GM18505 (cell line): Measurements from ENCODE around the gene MYOM3.

Source experiments
- ATAC-seq: cut with Tn5 transposase; IDR thresholded peaks from one replicate; pipeline ENCODE4 v1.9.1; 2021; ENCODE audit not compliant: unreplicated experiment
- POLR2A ChIP-seq: IDR thresholded peaks from 4 replicates; pipeline ENCODE4 v1.6.1; 2011; ENCODE audit warnings: borderline replicate concordance; ENCODE audit not compliant: insufficient read depth, insufficient read length; ENCODE audit errors: extremely low read depth

The MYOM3 gene

DNA sequence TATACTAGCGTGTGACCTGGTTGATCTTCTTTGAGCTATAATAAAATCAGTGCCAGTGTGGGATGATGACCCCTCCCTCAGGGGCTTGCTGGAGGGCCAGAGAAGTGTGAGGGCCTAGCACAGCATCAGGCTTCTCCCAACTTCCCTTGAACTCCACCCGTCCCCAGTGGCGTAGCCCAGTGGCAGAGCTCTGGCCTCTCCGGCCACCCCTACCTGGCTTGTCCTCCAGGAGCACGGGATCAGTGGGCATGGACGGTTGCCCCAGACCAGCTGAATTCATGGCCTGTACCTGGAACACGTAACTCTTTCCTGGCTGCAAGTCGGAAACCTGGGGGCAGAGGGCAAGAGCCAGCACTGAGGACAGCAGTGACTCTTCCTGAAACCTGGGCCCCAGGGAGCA is 36.0 kb downstream of the MYOM3 start:
- no peak for TF ChIP-seq POLR2A
- no peak for ATAC-seq

GRCh38 chr1:24075590-24075854 is 36.4 kb downstream of the MYOM3 start:
- TF ChIP-seq POLR2A: no peak
- no peak for ATAC-seq

GRCh38 chr1:24074817-24075589 is 36.9 kb downstream of the MYOM3 start:
- no peak for TF ChIP-seq POLR2A
- ATAC-seq: no peak

DNA sequence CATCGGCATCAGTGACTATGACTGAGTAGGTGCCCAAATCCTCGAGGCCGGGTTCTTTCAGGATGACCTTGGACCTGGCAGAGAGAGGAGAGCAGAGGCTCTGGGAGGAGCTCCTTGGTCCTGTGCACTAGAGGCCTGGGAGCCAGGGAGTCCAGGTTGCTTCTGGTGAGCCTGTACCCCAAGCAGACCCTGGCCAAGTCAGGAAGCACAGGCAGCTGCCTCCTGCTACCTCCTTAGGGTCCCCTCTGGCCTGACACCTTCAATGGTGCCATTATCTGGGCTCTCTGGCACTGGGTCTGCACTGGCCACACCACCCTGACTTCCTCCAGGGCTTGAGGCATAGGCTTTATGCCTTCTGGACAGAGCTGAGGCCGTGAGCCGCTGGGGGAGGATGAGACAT is 37.7 kb downstream of the MYOM3 start:
- no peak for ATAC-seq
- TF ChIP-seq POLR2A: no peak

GRCh38 chr1:24071941-24072340 is 40.0 kb downstream of the MYOM3 start:
- no peak for ATAC-seq

GRCh38 chr1:24070821-24071393 is 41.0 kb downstream of the MYOM3 start:
- no peak for TF ChIP-seq POLR2A
- no peak for ATAC-seq

More at GRCh38 chr1:24071941-24072340, 40.0 kb downstream of the MYOM3 start:
- no peak for TF ChIP-seq POLR2A

DNA sequence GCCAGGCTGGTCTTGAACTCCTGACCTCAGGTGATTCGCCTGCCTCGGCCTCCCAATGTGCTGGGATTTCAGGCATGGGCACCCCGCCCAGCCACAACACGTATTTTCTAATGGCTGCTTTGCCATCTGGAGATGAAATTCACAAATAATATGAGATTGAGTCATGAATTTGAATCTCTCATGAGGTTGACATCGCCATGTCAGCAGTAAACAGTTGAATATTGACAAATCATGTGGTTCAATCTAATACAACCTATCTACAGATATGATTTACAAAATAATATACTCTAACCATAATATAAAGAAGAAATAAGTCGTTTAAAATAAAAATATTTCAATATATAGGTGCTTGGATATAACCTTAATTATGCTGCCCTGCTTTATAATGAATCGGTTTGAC is 42.1 kb downstream of the MYOM3 start:
- no peak for ATAC-seq
- TF ChIP-seq POLR2A: no peak

DNA sequence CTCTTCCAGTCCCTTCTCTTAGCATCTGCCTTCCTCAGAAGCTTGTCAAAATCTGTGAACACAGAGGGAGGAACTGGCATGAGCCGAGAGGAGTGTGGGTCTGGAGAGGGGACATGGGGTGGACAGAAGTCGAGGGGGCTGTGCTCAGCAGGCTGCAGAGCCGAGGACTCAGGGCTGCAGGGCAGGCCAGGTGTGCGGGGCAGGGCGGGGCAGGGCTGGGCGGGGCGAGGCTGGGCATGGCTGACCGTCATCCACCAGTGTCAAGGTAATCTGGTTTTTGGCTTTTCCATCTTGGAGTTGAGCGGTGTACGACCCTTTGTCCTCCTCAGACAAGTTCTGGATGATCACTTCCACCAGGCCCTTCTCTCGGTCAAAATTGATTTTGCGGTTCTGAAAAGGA is 44.0 kb downstream of the MYOM3 start:
- no peak for ATAC-seq
- TF ChIP-seq POLR2A: no peak

- no peak for ATAC-seq
- TF ChIP-seq POLR2A: no peak
Measured at GRCh38 chr1:24065304-24065703, 46.6 kb downstream of the MYOM3 start.

- ATAC-seq: no peak
- TF ChIP-seq POLR2A: no peak
Measured at GRCh38 chr1:24062221-24062620, 49.7 kb downstream of the MYOM3 start.

GRCh38 chr1:24060482-24060881 is 51.5 kb downstream of the MYOM3 start:
- no peak for TF ChIP-seq POLR2A
- no peak for ATAC-seq

GRCh38 chr1:24058671-24059455 is 53.1 kb downstream of the MYOM3 start:
- TF ChIP-seq POLR2A: no peak
- ATAC-seq: no peak

DNA sequence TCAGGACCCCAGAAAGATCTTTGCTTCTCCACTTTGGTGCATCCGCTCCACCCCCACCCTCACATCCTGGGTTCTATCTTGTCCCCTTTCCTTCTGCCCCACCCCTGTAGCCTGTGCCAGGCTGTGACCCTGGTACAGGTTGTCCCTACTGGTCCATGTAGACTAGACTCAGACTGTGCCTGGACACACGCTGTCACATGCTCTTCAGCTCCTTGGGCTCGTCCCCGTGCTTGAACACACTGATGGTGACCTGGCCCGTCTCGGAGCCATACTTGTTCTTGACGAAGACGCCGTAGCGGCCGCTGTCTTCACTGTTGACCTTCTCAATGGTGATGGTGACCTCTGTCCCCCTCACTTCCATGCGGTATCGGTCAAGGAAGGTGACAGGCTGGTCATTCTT is 54.8 kb downstream of the MYOM3 start:
- no peak for ATAC-seq

GRCh38 chr1:24055681-24056080 is 56.3 kb downstream of the MYOM3 start:
- TF ChIP-seq POLR2A: no peak
- ATAC-seq: no peak

More for the DNA sequence above, 54.8 kb downstream of the MYOM3 start:
- TF ChIP-seq POLR2A: no peak
